Endothelial cell of umbilical vein (primary cell): ENCODE results near the gene DNAL1.
"Not testable (repeated sequence)": the region's sequence is repeated elsewhere in the genome, so short reads cannot be mapped to it uniquely, and the experiment has no call there.

Experiments used
- FOS ChIP-seq: IDR thresholded peaks from 2 replicates; pipeline ENCODE4 v1.6.1; 2011; ENCODE audit warnings: mild to moderate bottlenecking, low read length, moderate library complexity, borderline replicate concordance; ENCODE audit not compliant: insufficient read depth
- POLR2A ChIP-seq: IDR thresholded peaks from 2 replicates; pipeline ENCODE4 v1.6.1; 2012; ENCODE audit warnings: low read depth, mild to moderate bottlenecking, control low read depth, low read length
- POLR2AphosphoS5 ChIP-seq: IDR thresholded peaks from 2 replicates; pipeline ENCODE4 v1.6.1; 2012; ENCODE audit warnings: low read depth, mild to moderate bottlenecking, control low read depth, low read length, moderate library complexity; ENCODE audit not compliant: insufficient read depth
- TF ChIP-seq, protein P1 (sequence below), 2 donors: IDR thresholded peaks; 1 replicate in 1 of 2; 2 replicates in 1 of 2; pipeline ENCODE4 v1.5.1; 2011; ENCODE audit warnings: low read length in 2 of 2, mild to moderate bottlenecking in 2 of 2, moderate library complexity in 2 of 2, control low read depth in 1 of 2, inconsistent platforms in 1 of 2, low read depth in 1 of 2; ENCODE audit not compliant: insufficient read depth in 1 of 2; ENCODE audit errors: extremely low read depth in 1 of 2

DNA sequence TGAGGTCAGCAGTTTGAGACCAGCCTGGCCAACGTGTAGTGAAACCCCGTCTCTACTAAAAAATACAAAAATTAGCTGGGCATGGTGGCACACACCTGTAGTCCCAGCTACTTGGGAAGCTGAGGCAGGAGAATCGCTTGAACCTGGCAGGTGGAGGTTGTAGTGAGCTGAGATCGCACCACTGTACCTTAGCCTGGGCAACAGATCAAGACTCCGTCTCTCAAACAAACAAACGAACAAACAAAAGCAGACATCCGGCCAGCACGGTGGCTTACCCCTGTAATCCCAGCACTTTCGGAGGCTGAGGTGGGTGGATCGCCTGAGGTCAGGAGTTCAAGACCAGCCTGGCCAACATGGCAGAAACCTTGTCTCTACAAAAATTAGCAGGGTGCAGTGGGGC, 8.4 kb upstream of the DNAL1 start:
- not testable (repeated sequence) for TF ChIP-seq POLR2A, POLR2AphosphoS5, FOS
- TF ChIP-seq, protein P1, sequence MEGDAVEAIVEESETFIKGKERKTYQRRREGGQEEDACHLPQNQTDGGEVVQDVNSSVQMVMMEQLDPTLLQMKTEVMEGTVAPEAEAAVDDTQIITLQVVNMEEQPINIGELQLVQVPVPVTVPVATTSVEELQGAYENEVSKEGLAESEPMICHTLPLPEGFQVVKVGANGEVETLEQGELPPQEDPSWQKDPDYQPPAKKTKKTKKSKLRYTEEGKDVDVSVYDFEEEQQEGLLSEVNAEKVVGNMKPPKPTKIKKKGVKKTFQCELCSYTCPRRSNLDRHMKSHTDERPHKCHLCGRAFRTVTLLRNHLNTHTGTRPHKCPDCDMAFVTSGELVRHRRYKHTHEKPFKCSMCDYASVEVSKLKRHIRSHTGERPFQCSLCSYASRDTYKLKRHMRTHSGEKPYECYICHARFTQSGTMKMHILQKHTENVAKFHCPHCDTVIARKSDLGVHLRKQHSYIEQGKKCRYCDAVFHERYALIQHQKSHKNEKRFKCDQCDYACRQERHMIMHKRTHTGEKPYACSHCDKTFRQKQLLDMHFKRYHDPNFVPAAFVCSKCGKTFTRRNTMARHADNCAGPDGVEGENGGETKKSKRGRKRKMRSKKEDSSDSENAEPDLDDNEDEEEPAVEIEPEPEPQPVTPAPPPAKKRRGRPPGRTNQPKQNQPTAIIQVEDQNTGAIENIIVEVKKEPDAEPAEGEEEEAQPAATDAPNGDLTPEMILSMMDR (IDR thresholded peaks at IDR 0.05; ENCODE audit: extremely low read depth in 1 of 2, insufficient read depth in 1 of 2, low read depth in 1 of 2, low read length in 2 of 2), result not testable (repeated sequence)
